Umbilical cord (tissue), 2 donors: Measurements from ENCODE around the gene MPEG1. TPM values are rescaled to one million over a fixed set of nuclear protein-coding genes. Genes with fewer than 3 reads are reported as not detected.

Experiments used
- DNase-seq: peaks from one replicate; pipeline ENCODE4 v3.0.0-alpha.2; 2015; ENCODE audit warnings: low spot score
- total RNA-seq: library from RNA; depleted of rRNA; stranded (reverse); fragments of >200 nt; gene quantifications from one replicate; pipeline ENCODE4 v1.2.3, GENCODE V29; 2014; ENCODE audit warnings: low replicate concordance; ENCODE audit not compliant: insufficient read depth

The MPEG1 gene
- total RNA-seq, 1 donor from 2014 or later, result 8.4 TPM

DNA sequence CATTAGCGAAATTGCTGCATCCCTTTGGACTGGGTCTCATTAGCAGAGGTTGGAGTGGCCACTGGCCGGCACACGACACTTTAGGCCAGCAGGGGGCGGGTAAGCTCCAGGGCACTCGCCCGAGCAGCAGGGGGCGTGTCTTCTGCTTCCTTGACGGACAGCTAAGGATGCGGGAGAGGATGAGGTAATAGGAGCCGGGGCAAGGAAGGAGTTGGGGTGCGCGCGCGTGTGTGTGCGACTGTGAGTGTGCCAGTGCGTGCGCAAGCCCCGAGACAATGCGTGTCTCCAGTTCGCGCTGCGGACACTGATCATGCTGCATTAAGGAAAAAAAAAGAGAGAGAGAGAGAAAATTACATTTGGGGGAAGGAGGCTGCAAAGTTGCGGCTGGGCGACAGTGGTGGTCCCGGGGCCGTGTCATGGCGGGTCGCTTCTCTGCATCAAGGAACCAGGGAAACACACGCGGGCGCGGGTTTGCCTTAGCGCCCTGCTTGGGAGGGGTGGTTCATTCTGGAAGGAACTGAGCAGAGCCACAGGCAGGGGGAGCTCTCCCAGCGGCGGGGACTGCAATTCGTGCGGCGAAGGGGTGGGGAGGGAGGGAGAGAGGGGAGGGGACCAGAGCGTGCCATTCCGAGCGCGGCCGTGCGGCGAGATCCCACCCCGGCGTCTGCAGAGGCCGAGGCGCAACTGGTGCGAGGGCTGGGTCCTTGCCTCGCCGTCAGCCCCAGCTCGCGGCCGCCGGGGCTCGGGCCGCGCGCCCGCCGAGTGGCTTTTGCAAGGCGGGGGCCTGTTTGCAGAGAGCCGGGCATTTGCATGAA, 41.0 kb downstream of the MPEG1 start, which contains the start of gene DTX4:
Gene DTX4, plus strand, starts transcription at position 625 of the 815 bp plus-strand sequence. CDS start 464 bp downstream, outside the sequence.
- peak; percentile 93 for DNase-seq

DNA sequence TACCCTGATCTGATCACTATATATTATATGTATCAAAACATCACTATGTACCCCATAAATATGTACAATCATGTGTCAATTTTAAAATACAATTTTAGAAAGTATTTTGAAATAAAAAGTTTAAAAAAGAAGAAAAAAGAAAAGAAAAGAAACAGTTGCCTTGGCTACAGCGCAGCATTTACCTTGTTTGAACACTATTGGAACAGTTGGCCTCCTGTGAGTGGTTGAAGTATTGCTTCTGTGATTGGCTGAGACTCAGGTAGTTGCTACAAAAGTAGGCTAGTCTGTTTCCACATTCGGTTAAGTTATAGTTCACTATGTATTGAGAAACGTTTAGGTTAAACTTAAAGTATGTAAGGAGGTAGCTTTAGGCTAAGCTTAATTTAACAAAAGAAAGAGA, 48.7 kb downstream of the MPEG1 start:
- DNase-seq, result no peak

Other genes with a start within 250 kb of the MPEG1 start
- gene GLYATL1B, start 126.6 kb downstream of the MPEG1 start, total RNA-seq, result 1.2 TPM
- gene FAM111B, start 105.7 kb downstream of the MPEG1 start, total RNA-seq, result 8.4 TPM
- gene FAM111A, start 70.1 kb downstream of the MPEG1 start, total RNA-seq, result 57.5 TPM
- 5.5 TPM for gene DTX4, start 40.8 kb downstream of the MPEG1 start, total RNA-seq
- gene OR5AN1, start 146.0 kb upstream of the MPEG1 start, total RNA-seq, result 7.7 TPM
- 4.3 TPM for gene OR5A2, start 213.5 kb upstream of the MPEG1 start, total RNA-seq
- gene OR5A1, start 223.5 kb upstream of the MPEG1 start, total RNA-seq, result 2.2 TPM
- gene OR4D6, start 244.0 kb upstream of the MPEG1 start, total RNA-seq, result 0.96 TPM